DMS 273 treated with DMSO at 0.1 percent for 48 hours (cell line): ENCODE data around the gene SIAH3.

Experiments
- DNase-seq: peaks from one replicate; lab custom pipeline; 2025; lab: John Stamatoyannopoulos, UW

The SIAH3 gene

GRCh38 chr13:45820106-45820838 lies 31.3 kb downstream of the SIAH3 start:
- no peak for DNase-seq

DNA sequence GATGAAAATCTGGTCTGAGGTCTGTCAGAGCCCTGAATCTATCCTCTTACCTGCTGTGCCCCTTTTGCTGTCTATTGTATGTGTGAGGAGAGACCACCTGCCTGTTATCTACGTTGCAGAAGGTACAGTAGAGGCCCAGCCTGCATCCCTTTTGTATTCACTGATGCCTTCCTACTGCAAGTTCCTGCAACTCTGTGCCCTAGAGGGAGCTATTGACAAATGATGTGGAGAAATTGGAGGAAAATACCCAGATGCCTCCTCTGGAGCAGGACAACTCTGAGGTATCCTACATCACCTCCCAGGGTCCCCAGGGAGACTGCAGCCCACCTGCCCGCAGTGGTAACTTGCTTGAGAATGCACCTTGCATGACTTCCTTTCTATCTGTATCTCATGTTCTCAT lies 33.7 kb downstream of the SIAH3 start:
- no peak for DNase-seq

DNA sequence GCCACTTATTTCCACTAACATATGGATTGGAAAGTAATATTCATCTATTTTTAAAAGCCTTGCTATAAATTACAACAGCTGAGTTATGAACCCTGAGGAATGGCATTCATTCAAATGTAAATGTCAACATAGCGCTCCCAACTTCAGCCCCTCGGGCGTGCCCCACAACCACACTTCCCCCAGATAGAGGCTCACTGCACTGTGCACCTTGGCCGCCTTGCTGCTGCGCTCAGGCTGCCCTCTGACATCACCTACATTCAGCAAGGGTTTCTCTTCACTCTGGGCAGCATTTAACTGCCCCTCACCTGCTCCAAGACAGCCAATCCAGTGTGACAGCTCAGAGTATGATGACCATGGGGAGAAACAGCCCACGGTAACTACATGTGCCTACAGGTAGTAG lies 35.1 kb downstream of the SIAH3 start:
- DNase-seq = no peak

DNA sequence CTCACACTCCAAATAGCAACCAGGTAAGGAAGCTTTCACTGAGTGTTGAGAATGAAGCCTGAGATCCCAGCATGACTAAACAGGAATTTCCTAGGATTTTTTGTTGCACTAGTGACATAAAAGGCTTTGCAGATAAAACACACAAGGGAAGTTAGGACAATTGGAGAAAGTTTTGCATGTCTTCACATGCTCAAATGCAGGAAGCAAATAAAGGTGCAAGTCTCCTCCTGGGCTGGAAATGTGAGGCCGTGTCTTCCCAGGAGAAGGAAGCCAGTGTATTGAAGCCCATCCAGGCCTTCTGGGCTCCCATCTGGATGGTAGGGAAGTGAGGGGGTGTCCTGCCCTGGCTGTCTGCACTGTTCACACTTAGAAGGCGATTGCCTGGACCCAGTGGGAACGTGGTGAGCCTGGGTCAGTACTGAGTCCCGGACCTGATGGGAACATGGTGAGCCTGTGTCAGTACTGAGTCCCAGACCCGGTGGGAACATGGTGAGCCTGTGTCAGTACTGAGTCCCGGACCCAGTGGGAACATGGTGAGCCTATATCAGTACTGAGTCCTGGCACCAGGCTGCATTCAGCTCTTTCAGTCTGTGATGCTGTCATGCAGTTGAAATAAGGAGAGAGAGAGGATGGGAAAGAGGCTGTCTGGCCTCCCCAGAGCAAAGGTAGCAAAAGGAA lies 38.7 kb downstream of the SIAH3 start:
- DNase-seq = no peak

DNA sequence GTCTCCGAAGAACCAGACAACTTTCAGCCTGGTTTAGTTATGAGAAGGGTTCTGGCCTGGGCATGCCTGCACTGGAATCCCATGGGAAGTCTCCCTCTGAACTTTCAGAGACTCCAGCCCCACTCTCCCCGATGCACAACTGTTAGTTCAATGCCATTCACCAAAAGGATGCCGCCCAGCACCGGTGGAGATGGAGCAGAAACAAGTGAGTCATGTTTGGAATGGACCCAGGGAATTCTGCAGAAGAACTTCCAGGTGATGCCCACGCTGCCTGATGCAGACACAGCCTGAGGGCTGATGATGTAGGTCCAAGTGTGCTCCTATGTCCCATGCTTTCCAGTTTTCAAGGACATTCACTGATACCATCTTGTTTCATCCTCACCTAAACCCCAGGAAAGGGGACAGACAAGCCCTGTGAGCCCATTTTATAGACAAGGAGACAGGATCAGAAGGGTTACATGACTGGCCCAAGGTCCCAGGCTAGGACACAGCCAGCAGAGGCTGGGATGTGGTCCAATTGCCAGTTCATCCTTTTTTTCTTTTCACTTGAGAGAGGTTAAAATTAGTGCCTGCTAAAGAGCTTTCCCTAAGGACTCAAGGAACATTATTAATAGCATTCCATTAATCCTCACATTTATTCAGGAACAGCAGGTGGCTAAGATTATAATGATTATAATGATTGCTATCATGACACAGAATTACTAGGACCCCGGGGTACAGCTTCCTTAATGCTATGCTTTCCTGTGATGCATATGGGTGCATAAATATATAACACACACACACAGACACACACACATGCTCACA lies 39.5 kb downstream of the SIAH3 start:
- DNase-seq = no peak

DNA sequence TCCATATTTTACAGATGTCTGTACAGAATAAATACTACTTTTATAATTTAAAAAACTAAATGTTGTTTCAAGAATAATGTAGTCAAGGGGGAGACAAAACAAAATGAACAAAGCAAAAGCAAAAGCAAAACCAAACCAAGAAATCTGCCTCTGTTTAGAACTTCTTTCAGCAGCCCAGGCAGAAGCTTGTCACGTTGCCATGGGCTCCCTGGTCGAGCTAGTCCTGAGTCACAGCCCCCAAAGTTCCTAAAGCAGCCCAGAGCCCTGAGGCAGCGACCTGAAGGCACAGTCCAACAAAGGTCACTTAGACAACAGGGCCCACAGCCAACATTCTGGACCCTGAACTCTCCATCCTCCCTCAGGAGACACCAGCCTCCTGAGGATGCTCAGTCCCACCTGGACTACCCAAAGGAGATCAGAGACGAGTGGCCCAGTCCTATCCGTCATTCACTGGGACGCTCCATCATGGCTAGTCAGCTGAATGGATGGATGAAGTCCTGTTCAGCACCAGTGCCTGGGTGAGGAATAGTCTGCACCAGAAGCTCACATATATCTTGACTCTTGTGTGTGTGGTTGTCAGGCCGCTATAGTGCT lies 41.7 kb downstream of the SIAH3 start:
- DNase-seq = no peak

DNA sequence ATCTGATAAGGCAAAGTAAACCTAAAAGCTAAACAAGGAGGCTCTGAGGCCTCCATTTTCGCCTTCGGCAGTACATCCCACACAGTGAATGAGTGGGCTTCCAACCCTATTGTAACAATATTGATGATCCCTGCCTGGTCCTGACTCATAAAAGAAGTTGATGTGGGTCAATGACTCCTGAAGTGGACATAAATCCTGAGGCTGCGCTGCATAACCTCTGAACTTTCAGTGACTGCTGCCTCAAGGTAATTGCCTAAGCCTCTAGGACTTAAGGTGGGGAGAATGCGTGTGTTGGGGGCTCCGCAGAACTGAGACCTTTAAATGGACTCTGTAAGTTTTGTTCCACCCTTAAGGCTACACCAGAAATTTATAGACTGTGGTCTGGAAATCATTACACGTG lies 42.6 kb downstream of the SIAH3 start:
- DNase-seq = no peak

GRCh38 chr13:45807520-45808099 lies 43.9 kb downstream of the SIAH3 start:
- DNase-seq = peak; percentile 23

GRCh38 chr13:45800485-45800884 lies 51.1 kb downstream of the SIAH3 start:
- DNase-seq = no peak

- DNase-seq = peak; percentile 46
Measured at GRCh38 chr13:45799451-45799850, 52.1 kb downstream of the SIAH3 start.

DNA sequence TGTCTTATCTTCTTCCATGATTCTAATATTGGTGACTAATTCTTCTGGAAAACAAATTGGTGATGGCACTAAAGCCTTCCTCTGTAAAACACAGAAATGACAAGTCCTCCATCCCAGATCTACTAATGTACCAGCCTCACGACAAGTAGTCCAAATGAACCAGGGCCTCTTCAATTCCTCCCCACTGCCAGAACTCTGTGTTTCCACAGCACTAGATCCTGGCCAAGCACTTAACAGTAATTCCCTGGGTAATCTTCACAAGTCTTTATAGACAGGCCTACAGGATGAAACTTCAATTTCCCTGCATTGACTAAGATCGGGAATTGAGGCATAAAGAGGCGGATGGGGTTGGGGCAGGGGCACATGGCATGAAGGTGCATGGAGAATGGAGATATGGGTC lies 52.7 kb downstream of the SIAH3 start:
- DNase-seq = no peak

DNA sequence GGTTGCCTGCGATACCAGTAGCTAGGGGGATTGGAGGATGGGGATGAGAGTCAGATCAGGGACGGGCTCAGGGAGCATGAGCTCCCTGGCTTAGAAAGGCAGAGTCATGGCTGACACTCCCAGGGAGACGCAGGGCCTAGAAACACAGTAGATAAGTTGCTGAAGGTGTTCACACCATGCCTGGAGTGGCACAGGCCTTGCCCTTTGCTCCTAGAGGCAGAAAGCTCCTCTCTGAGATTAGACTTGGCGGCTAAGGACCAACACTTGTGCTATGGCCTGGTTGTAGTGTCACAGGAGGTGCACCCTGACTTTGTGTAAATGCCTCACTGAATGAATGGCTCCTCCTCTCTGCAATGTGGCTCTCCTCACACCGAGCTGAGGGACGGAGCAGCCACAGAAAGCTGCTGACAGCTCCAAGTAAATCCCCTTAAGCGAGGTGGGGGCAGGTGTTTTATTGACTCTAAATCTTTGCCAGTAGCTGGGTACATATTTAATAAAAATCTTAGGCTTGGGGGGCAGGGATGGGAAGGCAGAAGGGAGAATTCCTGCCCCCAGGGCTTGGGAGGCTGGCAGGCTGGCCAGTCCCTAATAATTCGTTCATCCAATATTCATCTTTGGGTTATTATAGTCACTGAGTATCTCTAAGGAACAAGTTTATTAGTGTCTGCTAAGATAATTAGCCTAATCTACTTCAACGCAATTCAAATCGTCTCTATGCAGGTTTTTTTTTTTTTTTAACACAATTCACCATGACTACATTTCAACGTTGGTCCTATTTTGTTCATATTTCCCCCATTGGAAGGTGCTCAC lies 54.9 kb downstream of the SIAH3 start:
- DNase-seq = no peak

GRCh38 chr13:45792827-45793303 lies 58.7 kb downstream of the SIAH3 start:
- DNase-seq = no peak

GRCh38 chr13:45788011-45788410 lies 63.5 kb downstream of the SIAH3 start:
- DNase-seq = no peak

GRCh38 chr13:45787346-45787745 lies 64.2 kb downstream of the SIAH3 start:
- no peak for DNase-seq

DNA sequence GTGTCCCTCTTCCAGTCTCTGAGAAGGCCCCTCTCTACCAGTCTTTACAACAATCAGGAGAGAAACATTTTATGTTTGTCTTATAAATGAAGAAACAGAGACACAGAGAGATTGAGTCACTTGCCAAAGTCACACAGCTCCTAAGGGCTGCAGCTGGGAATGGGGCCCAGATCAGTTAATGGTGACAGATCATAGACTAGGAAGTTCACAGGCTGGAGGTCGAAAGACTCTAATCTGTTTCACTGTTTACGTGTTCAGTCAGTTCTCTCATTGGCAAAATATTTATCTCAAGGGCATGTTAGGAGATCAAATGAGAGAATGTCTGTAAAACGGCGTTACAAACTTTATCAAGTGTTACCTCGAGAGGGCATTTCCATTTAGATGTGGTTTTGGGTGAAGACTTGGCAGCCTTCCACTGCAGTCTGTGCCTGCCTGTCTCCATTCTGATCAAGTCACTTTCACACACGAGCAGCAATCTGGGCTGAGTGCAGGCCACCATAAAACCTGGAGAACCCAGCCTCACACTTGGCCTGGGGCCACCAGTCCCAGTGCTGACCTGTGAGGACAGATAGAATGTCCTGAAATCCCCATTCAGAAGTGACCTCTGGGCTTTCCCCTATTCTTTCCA lies 65.1 kb downstream of the SIAH3 start:
- no peak for DNase-seq

DNA sequence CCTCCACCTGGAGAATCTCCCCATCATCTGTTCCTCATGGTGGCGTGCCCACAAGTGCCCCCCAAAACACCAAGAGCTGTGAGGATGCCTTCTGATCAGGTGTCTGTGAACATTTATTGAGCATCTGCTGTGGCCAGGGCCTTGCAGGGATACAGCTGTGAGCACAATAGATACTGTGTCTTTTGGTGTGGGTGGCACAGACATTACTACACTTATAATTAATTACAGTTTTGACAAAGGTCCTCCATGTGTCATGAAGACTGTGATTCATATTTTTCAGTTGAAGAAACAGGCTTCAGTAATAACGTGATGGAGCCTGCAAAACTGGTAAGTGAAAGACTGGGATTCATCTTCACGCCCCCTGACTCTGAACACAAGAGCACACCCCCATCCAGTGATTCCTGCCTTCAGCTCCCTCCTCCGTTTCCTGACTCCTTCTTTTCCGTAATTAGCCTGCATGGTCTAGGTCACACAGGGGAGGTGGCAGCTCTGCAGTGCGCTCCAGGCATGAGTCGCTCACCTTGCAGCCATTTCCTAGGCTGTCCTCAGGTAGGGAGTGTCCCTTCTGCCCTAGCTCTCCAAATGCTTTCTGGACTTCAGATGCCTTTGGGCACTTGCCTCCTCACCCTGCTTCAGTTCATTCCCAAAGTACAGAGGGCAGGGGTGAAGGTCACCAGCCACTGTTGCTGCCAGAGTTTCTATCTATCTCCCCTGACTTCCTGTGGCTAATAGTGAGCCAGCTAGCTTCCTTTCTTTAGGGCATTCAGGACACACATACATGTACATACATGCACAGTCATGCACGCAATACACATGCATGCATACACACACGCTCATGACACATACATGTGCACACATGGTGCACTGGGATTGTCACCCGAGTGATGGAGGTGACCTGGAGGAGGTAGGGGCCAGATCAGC lies 66.5 kb downstream of the SIAH3 start:
- no peak for DNase-seq

DNA sequence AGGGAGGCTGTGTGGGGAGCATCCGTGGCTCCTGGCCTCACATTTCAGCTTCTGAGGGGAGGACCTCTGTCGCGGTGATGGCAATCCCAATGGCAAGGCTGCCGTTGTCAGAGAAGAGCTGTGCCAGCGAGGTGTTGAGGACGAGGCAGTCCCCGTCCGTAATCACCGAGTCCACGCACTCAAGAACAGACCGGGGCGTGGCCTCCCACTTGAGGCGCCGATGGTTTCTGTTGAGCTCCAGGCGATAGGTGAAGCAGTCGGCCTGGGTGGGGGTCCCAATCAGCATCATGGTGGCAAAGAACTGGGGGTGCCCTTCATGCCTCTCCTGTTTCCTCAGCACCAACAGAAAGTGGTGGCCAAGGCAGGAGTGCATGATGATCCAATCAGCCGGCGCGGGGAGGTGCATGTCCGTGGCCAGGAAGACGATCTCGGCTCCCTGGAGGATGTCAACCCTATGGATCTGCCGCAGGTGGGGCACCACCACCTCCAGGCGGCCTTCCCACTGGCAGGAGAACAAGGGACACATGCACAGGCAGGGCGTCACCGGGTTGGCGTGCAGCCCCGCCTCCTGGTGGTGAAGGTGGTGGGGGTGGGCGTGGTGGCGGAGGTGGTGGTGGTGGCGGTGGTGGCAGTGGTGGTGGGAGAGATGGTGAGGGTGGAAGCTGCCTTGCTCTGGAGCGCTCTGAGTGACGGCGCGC lies 68.1 kb downstream of the SIAH3 start:
- DNase-seq = no peak
